Upper lobe of left lung (tissue), 4 donors: ENCODE measurements around the gene TRPM2.

Experiments used
- POLR2A ChIP-seq, 4 donors: fragments of 450-650 bp; IDR thresholded peaks; one replicate each; pipeline ENCODE4 v1.5.1; 2016 to 2017; ENCODE audit warnings: antibody characterized with exemption in 4 of 4, mild to moderate bottlenecking in 2 of 4
- TF ChIP-seq, protein P1 (sequence below), 6 experiments: fragments of 450-650 bp in 4 of 6; fragments of 200-600 bp in 2 of 6; sonication (generic) in 2 of 6; IDR thresholded peaks; one replicate each; pipeline ENCODE4 v1.5.1; 2016 to 2019; ENCODE audit warnings: antibody characterized with exemption in 6 of 6

DNA sequence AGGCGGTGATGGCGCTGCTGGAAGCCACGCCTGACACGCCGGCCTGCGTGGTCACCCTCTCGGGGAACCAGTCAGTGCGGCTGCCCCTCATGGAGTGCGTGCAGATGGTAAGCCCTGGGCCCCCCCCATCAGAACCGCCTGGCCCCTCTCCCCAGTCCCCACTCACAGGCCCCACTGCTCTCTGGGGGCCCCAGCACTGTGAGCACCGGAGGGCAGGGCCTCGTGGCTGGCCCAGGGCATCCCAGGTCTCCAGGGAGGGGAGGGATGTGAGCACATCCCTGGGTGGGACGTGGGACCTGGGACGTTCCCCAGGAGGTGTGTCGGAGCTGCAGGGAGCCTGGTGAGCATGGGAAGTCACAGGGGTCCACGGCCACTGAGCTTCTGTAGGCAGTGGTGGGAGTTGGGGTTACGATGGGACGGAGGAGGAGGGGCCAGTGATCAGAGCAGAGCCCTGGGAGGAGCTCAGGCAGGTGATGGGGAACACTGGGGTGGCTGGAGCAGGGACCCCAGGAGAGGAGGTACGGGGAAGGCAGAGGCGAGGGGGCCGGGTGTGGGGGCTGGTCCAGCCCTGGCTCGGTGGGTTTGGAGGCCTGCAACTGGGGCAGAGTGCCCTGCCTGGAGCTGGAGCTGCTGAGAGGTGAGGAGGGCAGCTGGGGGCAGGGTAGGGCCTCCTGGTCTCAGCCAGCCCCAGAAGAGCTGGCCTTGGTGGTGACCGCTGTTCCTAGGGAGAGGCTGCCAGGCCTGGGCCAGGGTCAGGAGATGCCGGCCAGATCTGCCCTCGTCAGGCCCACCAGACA lies 34.7 kb upstream of the TRPM2 start:
- no peak for TF ChIP-seq POLR2A (IDR thresholded peaks at IDR 0.05)
- TF ChIP-seq, protein P1, sequence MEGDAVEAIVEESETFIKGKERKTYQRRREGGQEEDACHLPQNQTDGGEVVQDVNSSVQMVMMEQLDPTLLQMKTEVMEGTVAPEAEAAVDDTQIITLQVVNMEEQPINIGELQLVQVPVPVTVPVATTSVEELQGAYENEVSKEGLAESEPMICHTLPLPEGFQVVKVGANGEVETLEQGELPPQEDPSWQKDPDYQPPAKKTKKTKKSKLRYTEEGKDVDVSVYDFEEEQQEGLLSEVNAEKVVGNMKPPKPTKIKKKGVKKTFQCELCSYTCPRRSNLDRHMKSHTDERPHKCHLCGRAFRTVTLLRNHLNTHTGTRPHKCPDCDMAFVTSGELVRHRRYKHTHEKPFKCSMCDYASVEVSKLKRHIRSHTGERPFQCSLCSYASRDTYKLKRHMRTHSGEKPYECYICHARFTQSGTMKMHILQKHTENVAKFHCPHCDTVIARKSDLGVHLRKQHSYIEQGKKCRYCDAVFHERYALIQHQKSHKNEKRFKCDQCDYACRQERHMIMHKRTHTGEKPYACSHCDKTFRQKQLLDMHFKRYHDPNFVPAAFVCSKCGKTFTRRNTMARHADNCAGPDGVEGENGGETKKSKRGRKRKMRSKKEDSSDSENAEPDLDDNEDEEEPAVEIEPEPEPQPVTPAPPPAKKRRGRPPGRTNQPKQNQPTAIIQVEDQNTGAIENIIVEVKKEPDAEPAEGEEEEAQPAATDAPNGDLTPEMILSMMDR (IDR thresholded peaks at IDR 0.05) = no peak
